Measurements from ENCODE around the gene KRT6B. TPM values are rescaled to one million over a fixed set of nuclear protein-coding genes. Genes with fewer than 3 reads are reported as not detected.

The KRT6B gene
- total RNA-seq, 1 donor: not detected

DNA sequence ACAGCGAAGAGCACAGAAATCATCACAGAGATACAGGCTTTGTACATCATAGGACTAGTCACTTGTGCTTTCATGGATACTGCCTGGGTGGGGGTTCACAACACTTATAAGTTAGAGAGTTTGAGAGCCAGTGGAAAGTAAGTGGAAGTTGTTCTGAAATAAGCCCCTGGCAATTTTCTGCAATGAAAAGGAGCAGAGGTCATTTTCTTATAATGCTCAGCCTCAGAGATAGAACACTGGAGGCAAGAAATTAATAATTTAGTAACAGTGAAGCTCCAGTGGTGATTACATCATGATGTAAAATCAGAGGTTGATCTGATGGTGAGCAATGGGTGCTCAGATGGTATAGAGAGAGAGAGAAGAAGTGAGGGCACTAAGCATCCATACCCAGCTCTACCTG lies 35.3 kb upstream of the KRT6B start:
- DNase-seq (ENCODE audit: low read depth): no peak
- TF ChIP-seq, protein P1, sequence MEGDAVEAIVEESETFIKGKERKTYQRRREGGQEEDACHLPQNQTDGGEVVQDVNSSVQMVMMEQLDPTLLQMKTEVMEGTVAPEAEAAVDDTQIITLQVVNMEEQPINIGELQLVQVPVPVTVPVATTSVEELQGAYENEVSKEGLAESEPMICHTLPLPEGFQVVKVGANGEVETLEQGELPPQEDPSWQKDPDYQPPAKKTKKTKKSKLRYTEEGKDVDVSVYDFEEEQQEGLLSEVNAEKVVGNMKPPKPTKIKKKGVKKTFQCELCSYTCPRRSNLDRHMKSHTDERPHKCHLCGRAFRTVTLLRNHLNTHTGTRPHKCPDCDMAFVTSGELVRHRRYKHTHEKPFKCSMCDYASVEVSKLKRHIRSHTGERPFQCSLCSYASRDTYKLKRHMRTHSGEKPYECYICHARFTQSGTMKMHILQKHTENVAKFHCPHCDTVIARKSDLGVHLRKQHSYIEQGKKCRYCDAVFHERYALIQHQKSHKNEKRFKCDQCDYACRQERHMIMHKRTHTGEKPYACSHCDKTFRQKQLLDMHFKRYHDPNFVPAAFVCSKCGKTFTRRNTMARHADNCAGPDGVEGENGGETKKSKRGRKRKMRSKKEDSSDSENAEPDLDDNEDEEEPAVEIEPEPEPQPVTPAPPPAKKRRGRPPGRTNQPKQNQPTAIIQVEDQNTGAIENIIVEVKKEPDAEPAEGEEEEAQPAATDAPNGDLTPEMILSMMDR (IDR thresholded peaks at IDR 0.05; ENCODE audit: insufficient read depth, low read length): no peak
- H3K4me3 ChIP-seq (ENCODE audit: low read depth, low read length): no peak overlapping the region

DNA sequence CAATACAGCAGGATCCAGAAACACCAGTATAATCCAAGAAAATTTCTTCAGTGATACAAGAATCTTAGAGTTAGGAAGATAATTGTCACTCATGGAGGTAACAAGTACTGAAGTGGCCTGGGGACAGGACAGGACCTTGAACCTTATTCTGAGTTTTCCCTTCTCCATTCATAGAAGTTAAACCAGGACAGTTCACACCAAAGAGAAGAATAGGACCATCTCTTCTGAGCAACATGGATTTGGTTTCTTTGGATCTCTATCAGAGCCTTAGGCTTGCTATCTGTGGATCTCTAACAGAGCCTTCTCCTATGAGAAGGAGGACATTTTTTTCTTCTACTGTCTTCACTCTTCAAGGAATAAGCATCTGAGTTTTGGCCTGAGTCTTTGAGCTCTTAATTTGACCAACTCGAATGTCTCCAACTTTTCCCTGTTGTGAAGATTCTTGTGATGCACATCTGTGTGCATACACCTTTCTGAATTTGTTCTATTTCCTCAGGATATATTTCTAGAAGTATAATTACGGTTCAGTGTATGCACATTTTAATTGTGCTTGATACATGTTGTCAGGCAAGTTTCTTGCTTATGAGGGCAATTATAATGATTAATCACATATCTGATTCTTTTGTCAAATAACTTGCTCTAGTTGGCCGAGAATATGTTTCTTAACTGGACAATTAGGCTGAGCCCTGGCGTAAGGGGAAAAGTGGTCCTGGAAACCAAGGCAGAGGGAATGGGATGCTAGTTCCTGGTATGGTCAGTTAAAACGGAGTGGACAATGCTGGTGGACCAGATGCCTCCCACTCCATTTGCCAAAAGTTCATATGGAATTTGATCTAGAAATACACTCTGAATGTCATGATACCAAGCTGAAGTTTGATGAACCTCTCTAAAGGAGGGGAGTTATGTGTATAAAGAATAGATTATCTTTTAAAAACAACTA lies 34.5 kb upstream of the KRT6B start:
- TF ChIP-seq, protein P1 (IDR thresholded peaks at IDR 0.05; ENCODE audit: insufficient read depth, low read length): no peak
- no peak overlapping the region for H3K4me3 ChIP-seq (ENCODE audit: low read depth, low read length)
- DNase-seq (ENCODE audit: low read depth): no peak

DNA sequence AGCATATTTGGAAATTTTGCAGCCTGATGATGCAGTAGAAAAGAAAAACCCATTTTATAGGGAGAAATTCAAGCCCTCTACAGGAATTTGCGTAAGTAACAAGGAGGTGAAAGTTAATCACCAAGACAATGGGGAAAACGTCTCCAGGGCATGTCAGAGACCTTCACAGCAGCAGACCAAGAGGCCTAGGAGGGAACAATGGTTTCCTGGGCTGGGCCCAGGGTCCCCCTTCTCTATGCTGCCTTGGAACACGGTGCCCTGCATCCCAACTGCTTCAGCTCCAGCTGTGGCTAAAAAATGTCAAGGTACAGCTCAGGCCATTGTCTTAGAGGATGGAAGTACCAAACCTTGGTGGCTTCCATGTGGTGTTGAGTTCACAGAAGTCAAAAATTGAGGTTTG lies 28.1 kb upstream of the KRT6B start:
- no peak for DNase-seq (ENCODE audit: low read depth)
- H3K4me3 ChIP-seq (ENCODE audit: low read depth, low read length): no peak overlapping the region
- TF ChIP-seq, protein P1 (IDR thresholded peaks at IDR 0.05; ENCODE audit: insufficient read depth, low read length): no peak

DNA sequence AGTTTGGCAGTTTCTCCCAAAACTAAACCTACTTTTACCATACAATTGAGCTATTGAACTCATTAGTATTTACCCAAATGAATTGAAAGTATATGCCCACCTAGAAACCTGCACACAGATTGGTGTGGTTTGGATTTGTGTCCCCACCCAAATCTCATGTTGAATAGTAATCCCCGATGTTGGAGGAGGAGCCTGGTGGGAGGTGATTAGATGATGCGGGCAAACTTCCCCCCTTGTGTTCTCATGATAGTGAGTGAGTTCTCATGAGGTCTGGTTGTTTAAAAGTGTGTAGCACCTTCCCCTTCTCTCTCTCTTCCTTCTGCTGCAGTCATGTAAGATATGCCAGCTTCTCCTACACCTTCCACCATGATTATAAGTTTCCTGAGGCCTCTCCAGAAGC lies 25.7 kb upstream of the KRT6B start:
- no peak for DNase-seq (ENCODE audit: low read depth)
- H3K4me3 ChIP-seq (ENCODE audit: low read depth, low read length): no peak overlapping the region
- TF ChIP-seq, protein P1 (IDR thresholded peaks at IDR 0.05; ENCODE audit: insufficient read depth, low read length): no peak

DNA sequence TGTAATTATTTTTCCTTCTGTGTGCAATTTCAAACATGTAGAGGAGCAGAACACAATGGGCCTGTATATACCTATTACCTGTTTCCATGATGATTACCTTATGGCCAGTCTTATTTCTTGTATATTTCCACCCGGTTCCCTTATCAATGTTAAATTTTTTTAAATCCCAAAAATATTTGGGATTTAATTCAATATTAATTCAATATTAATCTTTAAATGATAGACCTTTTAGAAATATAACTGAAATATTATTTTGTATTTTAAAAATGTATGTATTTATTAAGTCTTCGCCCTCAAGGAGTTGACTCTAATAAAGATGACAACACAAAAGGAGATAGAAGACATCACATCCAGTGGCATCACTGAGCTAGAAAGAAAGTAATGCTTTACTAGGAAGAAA lies 22.3 kb upstream of the KRT6B start:
- TF ChIP-seq, protein P1 (IDR thresholded peaks at IDR 0.05; ENCODE audit: insufficient read depth, low read length): no peak
- no peak for DNase-seq (ENCODE audit: low read depth)
- no peak overlapping the region for H3K4me3 ChIP-seq (ENCODE audit: low read depth, low read length)

DNA sequence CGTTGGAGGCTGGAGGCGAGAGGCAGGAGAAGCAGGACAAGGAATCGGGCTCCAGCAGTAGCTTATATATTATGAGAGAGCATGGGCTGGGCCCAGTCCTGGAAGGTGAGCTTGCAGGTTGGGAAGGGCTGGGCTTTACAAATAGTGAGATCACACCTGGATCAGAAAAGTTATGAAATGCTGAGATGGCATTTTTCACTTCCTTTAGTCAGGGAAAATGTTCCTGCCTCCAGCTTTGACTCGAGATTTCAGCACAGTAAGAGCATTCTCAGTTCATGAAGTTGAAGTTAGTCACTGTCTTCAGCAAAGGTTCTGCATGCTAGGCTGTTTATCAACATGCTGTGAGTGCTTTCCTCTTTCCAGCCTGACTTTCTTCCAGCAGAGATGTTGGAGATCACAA lies 21.8 kb upstream of the KRT6B start, which contains the start of gene KRT6C:
Gene KRT6C (minus strand): TSS at position 38 of the 400 bp plus-strand sequence. CDS start 68 bp downstream, outside the sequence.
- H3K4me3 ChIP-seq (ENCODE audit: low read depth, low read length): no peak within 1 kb of the TSS
- no peak for DNase-seq (ENCODE audit: low read depth)
- TF ChIP-seq, protein P1 (IDR thresholded peaks at IDR 0.05; ENCODE audit: insufficient read depth, low read length): no peak
